Inflammatory macrophage treated with lipopolysaccharide for 1 hour (primary cell): Measurements from ENCODE around the gene FIBP.
A peak's percentile ranks its signal among the peaks of the same experiment; 100 is the strongest.
"Not testable (repeated sequence)": the region's sequence is repeated elsewhere in the genome, so short reads cannot be mapped to it uniquely, and the experiment has no call there.

Experiments used
- DNase-seq, 2 donors: peaks; one replicate each; pipeline ENCODE4 v3.0.0-alpha.2; 2020 to 2022

FIBP gene

GRCh38 chr11:65857853-65858680, 30.2 kb downstream of the FIBP start, which contains the start of gene CFL1:
Gene CFL1 (minus strand): TSS chr11:65858180. CDS start chr11:65858099, 81 bp downstream.
- peak; percentile 97 to 98 for DNase-seq

- peak in 1 of 2 donors; percentile 21 for DNase-seq
These were observed 30.8 kb downstream of the FIBP start for GRCh38 chr11:65857500-65857852.

- DNase-seq = peak; percentile 82 to 84
These were observed 31.4 kb downstream of the FIBP start for GRCh38 chr11:65856689-65857499.

GRCh38 chr11:65855927-65856363, 32.3 kb downstream of the FIBP start:
- DNase-seq = peak in 1 of 2 donors; percentile 18

GRCh38 chr11:65854852-65855837, 33.1 kb downstream of the FIBP start:
- DNase-seq = no peak

GRCh38 chr11:65854161-65854592, 34.1 kb downstream of the FIBP start:
- DNase-seq = no peak

GRCh38 chr11:65853246-65853979, 34.9 kb downstream of the FIBP start:
- no peak for DNase-seq

- DNase-seq = no peak
These were observed 35.6 kb downstream of the FIBP start for GRCh38 chr11:65852508-65853245.

- DNase-seq = no peak
These were observed 36.3 kb downstream of the FIBP start for GRCh38 chr11:65851811-65852507.

- peak; percentile 24 to 52 for DNase-seq
These were observed 37.1 kb downstream of the FIBP start for GRCh38 chr11:65851083-65851579.

GRCh38 chr11:65850217-65851082, 37.8 kb downstream of the FIBP start:
- no peak for DNase-seq

- no peak for DNase-seq
These were observed 38.5 kb downstream of the FIBP start for GRCh38 chr11:65849771-65850216.

GRCh38 chr11:65849366-65849765, 38.9 kb downstream of the FIBP start:
- DNase-seq = no peak

- not testable (repeated sequence) for DNase-seq
These were observed 39.6 kb downstream of the FIBP start for GRCh38 chr11:65848693-65849092.

- no peak for DNase-seq
These were observed 40.5 kb downstream of the FIBP start for GRCh38 chr11:65847746-65848145.

- no peak for DNase-seq
These were observed 43.9 kb downstream of the FIBP start for GRCh38 chr11:65844231-65844872.

- DNase-seq = no peak
These were observed 44.5 kb downstream of the FIBP start for GRCh38 chr11:65843811-65844210.

- DNase-seq = no peak
These were observed 46.1 kb downstream of the FIBP start for GRCh38 chr11:65842144-65842543.

GRCh38 chr11:65834202-65834601, 54.1 kb downstream of the FIBP start:
- DNase-seq = no peak
